ENCODE data around the gene OR14K1.

OR14K1 gene

DNA sequence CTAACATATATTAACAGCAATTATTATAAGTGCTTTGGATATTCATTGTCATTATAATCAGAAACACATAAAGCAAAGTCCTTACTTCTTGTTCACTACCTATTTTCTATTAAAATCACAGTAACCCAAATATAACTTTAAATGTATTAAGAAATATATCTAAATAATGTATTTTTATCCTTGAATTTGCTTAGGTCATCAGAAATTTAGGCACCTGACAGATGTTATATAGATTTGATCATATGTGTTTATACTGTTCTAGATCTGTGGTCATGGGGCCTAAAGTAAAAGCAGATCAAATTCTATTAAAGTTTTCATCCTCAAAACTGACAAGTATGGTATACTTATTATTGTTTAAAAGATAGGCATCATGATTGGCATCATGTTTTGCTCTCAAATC is 31.2 kb downstream of the OR14K1 start:
- DNase-seq (ENCODE audit: low read depth): no peak
- TF ChIP-seq, protein P1, sequence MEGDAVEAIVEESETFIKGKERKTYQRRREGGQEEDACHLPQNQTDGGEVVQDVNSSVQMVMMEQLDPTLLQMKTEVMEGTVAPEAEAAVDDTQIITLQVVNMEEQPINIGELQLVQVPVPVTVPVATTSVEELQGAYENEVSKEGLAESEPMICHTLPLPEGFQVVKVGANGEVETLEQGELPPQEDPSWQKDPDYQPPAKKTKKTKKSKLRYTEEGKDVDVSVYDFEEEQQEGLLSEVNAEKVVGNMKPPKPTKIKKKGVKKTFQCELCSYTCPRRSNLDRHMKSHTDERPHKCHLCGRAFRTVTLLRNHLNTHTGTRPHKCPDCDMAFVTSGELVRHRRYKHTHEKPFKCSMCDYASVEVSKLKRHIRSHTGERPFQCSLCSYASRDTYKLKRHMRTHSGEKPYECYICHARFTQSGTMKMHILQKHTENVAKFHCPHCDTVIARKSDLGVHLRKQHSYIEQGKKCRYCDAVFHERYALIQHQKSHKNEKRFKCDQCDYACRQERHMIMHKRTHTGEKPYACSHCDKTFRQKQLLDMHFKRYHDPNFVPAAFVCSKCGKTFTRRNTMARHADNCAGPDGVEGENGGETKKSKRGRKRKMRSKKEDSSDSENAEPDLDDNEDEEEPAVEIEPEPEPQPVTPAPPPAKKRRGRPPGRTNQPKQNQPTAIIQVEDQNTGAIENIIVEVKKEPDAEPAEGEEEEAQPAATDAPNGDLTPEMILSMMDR (IDR thresholded peaks at IDR 0.05; ENCODE audit: control insufficient read depth, extremely low read depth, insufficient read depth): no peak
- no peak overlapping the region for H3K4me3 ChIP-seq (ENCODE audit: low read depth, low read length)
